Activated CD8-positive, alpha-beta memory T cell treated with anti-CD3 and anti-CD28 coated beads, Interleukin-2, amount 50 U/mL, for 24 hours (primary cell): ENCODE results near the gene GIGYF2.
"Not testable (repeated sequence)": the region's sequence is repeated elsewhere in the genome, so short reads cannot be mapped to it uniquely, and the experiment has no call there.

ENCODE experiments used
- DNase-seq: peaks from one replicate; pipeline ENCODE4 v3.0.0-alpha.2; 2020; ENCODE audit errors: extremely low read depth

Gene GIGYF2

DNA sequence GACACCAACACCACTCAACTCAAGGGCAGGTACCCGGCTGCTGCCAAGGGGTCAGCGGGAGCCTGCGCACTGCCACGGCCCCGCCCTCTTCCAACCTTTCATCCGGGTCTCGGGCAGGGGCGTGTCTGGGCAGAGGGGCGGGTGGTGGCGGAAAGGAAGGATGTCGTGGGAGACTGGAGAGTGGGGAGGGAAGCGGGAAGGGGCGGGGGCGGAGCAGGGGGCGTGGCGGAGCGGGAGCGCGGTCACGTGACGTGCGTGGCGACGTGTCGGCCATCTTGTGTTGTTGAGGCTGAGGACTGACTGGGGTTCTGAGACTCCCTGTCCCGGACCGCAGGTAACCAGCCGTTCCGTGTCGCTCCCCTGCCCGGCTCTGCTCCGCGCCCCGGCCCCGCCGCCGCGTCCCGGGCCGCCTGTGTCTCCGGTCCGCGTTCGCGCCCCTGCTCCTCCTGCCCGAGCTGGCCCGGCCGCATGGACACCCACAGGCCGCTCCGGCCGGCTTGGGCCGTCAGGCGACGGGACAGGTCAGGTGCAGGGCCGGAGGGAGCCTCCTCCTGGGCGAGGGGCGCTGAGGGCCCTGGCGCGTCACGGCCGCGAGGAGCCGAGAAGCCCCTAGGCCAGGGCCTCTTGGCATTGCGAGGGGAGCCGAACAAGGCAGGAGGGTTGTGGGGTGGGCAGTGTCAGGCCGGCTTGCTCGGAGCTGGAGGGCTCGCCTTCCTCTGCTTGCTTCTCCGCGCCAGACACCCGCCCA, at the start of gene GIGYF2:
TSS of gene GIGYF2 (plus strand) at position 273 of the 748 bp plus-strand sequence. CDS start 37,867 bp downstream, outside the sequence.
- DNase-seq, result peak; percentile 92

- DNase-seq, result no peak
Measured at GRCh38 chr2:232649033-232649432, 48.1 kb upstream of the GIGYF2 start.

DNA sequence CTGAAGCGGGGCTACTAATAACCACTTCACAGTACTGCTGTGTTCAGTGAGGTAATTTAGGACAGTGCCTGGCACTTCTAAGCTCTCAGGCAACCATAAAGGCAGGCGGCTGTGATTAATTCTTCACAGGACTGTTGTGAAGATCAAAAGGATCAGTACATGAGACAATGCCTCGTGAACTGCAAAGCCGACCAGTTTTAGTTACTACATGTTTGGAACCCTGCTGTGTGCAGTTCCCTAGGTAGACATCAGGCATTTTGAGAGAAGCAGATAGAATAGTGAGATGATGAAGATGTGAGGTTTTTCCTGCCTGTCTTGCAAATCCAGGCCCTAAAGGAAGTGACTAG, 44.7 kb upstream of the GIGYF2 start:
- no peak for DNase-seq

DNA sequence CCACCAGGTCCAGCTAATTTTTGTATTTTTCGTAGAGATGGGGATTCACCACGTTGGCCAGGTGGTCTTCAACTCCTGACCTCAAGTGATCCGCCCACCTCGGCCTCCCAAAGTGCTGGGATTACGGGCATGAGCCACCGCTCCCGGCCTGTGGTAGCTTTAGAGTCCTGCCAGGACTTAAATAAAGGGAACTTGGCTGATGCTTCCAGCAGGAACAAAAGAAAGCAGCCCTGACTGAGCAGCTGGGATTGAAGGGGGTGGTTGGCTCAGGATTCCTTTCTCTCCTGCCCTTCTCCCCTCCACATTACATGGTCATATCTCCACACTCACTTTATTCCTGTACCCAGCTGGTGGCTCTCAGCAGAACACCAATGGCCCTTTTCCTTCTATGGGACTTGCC, 43.7 kb upstream of the GIGYF2 start:
- DNase-seq, result no peak

GRCh38 chr2:232655392-232655791, 41.7 kb upstream of the GIGYF2 start:
- no peak for DNase-seq

GRCh38 chr2:232658217-232658785, 38.8 kb upstream of the GIGYF2 start:
- no peak for DNase-seq

GRCh38 chr2:232659359-232659758, 37.8 kb upstream of the GIGYF2 start:
- no peak for DNase-seq

- no peak for DNase-seq
Measured at GRCh38 chr2:232662486-232663260, 34.5 kb upstream of the GIGYF2 start.

GRCh38 chr2:232666051-232666805, 30.9 kb upstream of the GIGYF2 start:
- DNase-seq, result no peak

DNA sequence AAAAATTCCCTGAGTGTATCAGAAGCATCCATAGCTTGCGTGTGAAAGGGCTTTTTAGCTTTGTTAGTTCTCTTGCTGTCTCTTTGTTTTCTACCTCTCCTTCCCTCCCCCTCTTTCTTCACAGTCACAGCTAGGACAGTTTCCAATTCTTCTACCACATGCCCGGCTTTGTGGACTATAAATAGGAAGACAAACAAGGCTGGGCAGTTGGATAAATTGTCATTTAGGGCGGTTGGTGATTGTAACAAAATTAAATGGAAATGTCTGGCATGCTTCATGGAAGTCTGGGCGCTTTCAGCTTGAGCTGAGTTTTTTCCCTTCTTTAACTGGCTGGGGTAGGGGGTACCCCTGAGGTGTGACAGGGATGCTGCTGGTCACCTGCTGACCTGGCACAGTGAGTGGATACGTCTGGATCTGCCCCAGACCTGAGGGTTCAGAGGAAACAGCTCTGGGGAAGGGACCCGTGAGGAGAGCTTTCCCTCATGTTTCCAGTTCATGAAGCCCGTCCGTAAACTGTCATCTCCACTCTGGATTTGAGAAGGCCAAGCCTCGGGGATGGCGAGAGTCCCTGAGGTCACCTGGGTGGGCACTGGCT, 29.0 kb upstream of the GIGYF2 start:
- no peak for DNase-seq

- no peak for DNase-seq
Measured at GRCh38 chr2:232668805-232669444, 28.2 kb upstream of the GIGYF2 start.

- no peak for DNase-seq
Measured at GRCh38 chr2:232672588-232672987, 24.5 kb upstream of the GIGYF2 start.

GRCh38 chr2:232674491-232674890, 22.6 kb upstream of the GIGYF2 start:
- DNase-seq, result no peak

DNA sequence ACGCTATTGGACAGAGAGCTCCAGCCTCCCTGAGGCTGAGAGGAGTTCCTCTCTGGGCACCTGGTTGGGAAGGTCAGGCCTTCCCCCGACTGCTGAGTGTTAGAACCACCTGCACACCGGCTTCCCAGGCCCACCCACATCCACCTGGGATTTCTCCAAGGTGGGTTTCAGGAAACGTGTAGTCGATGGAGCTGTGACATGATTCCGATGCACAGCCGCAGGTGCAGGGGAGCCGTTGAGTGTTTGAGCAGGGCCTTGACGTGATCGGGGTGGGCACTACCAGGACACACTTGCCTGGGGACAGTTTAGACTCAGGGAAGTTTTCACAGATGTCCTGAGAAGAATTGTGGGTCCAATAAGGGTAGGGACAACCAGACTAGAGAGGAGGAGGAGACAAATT, 21.8 kb upstream of the GIGYF2 start:
- no peak for DNase-seq

DNA sequence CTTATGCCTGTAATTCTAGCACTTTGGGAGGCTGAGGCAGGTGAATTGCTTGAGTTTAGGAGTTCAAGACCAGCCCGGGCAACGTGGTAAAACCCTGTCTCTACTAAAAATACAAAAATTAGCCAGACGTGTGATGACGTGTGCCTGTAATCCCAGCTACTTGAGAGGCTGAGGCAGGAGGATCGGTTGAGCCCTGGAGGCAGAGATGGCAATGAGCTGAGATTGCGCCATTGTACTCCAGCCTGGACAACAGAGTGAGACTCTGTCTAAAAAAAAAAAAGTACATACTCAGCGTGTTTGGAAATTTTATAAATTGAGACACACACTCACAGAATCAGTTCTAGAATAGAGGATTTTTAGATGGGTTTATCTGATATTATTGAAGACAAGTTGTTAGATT, 17.1 kb upstream of the GIGYF2 start:
- no peak for DNase-seq

GRCh38 chr2:232681527-232681926, 15.6 kb upstream of the GIGYF2 start:
- no peak for DNase-seq

DNA sequence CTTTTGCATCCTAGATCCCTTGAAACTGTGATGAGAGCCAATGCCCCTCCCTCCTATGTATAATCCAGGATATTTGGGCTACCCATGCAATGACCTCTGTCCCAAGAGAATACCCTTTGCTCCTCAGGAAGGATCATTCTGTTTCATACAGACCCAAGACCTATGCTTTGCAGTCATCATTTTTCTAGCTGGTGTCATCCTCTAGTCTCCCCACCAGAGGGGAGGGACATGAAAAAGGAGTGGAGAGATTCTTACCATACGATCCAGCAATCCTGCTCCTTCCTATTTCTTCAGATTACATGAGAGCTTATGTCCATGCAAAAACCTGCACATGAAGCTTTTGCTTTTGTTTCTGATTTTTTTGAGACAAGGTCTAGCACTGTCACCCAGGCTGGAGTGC, 13.8 kb upstream of the GIGYF2 start:
- DNase-seq, result no peak

DNA sequence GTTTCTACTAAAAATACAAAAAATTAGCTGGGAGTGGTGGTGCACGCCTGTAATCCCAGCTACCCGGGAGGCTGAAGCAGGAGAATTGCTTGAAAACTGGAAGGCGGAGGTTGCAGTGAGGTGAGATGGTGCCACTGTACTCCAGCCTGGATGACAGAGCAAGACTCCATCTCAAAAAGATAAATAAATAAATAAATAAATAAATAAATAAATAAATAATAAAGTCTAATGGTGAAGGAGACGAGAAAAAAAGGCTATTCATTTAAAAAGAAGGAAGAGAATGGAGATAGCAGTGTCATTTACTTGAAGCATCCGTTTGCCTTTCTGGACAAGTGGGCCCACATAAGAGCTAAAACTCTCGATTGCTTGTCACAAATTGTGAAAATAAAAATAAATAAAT, 11.7 kb upstream of the GIGYF2 start:
- DNase-seq, result not testable (repeated sequence)

DNA sequence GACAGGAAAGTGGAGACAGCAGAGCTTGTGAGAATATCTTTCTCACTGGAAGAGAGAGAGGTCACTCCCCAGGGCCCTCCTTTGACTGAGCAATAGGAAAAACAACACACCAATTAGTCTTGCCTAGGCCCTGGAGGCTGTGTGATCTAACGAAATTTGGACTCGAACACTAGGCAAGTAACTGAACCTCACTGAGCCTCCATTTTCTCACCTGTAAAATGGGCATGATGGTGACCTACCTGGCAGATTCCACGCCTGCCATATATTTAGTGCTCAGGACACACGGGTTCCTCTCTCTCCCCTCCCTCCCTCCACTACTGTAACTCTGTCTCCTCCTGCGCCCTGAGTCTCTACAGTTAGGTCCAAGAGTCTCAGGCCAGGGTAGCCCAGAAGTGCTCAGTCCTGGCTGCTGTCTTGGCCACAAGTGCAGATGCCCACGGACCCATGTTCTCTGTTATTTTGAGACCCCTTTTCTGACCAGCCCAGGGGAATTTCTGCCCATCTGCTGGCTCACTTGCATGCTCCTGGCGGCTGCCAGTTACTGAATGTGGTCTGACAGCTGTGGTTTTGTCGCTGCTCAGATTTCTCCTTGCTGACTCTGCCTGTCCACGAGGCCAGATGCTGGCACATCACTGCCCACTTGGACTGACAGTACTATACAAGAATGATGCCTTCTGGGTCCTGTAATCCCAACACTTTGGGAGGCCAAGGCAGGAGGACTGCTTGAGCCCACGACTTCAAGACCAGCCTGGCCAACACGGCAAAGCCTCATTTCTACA, 9.6 kb upstream of the GIGYF2 start:
- DNase-seq, result no peak

- no peak for DNase-seq
Measured at GRCh38 chr2:232688201-232688600, 8.9 kb upstream of the GIGYF2 start.
